DLD1 (cell line): Measurements from ENCODE around the gene RHOD.

ENCODE experiments used
- in situ Hi-C: cut with HindIII; loops from 2 replicates; pipeline ENCODE4 v1.10.0; 2017; ENCODE audit warnings: low sequenced_read_pairs

Gene RHOD, protein sequence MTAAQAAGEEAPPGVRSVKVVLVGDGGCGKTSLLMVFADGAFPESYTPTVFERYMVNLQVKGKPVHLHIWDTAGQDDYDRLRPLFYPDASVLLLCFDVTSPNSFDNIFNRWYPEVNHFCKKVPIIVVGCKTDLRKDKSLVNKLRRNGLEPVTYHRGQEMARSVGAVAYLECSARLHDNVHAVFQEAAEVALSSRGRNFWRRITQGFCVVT

DNA sequence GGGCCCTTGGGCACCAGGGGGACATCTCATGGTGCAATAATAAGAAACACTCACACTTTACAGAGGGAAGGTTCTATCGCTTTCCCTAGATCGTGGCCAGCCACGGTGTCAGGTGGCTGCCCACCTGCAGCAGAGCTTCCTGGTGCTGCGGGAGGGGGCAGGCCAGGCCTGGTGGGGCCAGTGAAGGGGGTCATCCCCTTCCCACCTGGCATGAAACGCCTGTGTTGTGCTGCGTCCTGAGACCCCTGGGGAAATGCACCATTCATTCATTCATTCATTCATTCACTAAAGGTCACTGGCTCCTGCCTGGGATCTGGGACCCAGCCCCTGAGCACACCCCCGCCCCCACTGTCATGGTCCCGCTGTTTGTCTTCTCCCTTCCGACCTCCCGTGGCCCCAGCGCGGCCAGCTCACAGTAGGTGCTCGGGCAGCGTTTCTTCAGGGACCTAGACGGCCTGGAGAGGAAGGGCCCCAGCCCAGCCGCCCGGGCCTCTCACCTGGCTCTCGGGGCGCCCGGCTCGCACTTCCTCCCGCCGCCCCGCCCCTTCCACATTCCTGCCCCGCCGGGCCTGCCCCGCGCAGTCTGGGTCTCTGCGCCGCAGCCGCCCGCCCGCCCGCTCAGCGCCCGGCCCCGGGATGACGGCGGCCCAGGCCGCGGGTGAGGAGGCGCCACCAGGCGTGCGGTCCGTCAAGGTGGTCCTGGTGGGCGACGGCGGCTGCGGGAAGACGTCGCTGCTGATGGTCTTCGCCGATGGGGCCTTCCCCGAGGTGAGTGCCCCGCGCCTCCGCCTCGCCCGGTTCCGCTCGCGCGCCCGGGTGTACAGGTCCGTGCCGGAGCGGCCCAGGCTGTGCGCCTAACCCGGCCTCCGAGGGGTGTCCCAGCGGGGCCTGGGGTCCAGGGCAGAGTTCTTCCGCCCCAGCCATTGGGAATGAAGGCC, at the start of gene RHOD:
Gene RHOD, plus strand, starts transcription at position 581 of the 938 bp plus-strand sequence. Its CDS starts 56 bp downstream, at position 637.
- in situ Hi-C loops = no loop called here

DNA sequence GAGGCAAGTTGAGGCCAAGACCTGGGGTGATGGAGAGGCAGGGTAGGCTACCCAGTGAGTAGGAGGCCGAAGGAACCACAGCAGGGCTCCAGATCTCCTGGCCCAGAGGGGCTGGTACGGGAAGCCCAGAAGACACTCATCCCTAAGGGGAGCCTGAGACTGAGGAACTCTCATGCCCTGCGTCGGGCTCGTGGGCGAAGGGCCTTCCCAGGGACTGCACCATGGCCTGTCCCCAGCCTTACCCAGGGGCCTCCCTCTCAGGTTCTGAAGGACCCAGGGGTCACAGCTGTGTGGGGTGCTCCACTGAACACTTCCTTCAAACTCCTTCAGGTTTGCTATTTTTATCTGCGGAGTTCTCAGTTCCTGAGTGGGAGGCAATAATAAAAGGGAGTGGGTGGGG, 49.5 kb upstream of the RHOD start:
- in situ Hi-C loops = no loop called here

DNA sequence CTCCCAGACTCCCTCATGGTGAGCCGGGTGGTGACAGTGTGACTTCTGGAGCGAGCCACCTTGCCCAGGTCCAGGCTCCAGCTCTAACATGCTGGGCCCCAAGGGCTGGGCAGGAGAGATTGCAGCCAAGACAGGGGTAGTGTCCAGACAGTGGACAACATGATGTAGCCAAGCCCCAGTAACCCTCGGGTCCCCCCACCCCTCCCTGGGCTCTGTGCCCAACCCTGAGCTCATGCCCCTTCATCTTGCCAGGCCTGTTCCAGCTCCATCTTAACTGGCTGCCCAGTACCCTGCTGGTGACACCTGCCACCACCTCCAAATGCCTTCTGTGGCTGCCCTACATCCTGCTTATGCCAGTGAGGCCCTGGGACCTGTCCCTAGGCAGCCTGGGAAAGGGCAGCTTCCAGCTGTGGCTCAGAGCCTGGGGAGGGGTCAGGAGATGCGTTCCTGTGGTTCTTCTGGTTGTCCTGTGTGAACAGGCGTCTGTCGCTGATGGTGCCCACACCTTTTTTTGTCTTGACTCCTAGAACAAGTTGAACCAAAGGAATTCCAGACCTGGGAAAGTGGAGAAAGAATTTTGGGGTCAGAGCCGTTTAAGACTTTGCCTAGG, 46.2 kb upstream of the RHOD start:
- in situ Hi-C loops = no loop called here

DNA sequence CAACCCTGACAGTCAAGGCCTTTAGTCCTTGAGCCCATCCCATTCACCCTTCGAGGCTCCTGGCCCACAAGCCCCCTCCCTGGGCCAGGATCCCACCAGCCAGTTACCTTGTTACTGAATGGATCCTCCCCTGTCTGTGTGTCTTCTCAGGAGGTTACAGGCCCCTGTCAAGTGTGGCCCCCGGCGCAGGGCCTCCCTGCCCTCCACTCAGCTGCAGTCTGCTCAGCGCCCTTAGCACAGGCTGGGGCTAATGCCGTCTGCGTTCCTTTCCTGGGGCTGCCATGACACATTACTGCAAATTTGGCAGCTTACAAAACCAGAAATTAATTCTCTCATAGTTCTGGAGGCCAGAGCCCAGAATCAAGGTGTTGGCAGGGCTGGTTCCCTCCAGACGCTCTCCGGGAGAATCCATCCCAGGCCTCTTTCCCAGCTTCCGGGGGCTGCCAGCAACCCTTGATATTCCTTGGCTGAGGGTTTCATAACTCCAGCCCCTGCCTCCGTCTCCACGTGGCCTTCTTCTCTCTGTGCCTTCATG, 43.1 kb upstream of the RHOD start:
- in situ Hi-C loops = no loop called here

DNA sequence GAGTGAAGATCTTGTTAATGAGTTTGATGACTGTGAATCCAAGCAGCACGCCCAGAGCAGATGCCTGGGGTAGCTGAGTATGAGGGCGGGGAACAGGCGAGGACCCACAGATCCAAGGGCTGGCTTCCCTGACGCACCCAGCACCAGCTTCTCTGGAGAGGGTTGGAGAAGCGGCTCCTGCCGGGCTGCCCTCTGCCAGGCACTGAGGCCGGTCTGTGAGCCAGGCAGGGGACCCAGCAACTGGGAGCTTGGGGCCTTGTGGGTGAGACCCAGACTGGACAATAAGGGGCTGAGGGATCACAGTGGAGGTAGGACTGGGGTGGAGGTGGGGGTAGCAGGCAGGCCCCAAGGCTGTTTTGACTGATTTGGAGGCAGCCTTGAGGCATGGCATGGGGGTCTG, 42.3 kb upstream of the RHOD start:
- in situ Hi-C loops = no loop called here

DNA sequence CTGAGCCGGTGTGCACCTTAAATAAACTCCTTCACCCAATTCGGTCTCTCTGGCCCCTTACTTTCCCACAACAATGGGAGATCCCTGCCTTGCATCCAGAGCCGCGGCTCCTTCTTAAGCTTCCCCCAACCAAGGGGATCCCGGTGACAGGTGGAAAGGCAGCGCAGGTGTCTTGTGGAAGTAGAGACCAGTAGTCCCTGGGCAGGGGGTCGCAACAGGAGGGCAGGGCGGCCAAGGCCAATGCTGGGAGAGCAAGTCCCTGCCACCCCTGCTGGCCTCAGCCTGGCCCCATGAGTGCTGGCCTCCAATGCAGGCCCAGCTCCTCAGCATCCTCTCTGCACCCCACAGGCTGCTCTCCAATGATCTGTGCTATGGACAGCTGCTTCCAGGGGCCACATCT, 41.6 kb upstream of the RHOD start:
- in situ Hi-C loops = no loop called here

DNA sequence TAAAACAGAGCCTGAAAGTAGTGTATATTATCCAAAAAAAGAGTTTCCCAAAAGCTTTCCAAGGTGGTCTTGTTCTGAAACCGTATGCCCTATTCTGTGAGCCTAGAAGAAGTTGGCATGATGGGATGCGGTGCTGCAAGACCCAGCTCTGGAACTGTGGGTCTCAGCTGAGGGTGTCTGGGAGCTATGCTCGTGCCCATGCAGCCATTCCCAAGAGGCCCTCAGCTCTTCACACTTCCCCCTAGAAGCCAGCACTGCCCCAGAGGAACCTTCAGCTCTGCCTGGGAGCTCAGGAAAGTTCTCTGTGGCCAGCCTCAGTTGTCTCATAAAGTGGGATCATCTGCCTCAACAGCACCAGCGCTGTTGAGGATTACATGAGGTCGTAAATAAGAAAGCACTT, 40.1 kb upstream of the RHOD start:
- in situ Hi-C loops = no loop called here

DNA sequence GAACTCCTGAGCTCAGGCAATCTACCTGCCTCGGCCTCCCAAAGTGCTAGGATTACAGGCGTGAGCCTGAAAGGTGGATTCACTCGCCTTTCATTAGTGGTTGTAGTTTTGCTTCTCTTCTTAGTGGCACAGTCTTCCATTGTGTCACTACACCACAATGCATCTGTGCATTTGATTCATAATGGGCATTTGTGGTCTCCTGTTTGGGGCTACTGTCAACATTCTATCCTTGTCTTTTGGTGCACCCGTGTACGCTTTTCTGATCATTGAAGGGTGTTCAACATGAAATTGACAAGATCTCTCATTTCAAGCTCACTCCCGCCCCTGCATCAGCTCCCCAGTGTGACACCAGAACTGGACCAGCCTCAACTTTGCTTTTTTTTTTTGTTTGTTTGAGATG, 35.7 kb upstream of the RHOD start:
- in situ Hi-C loops = no loop called here

DNA sequence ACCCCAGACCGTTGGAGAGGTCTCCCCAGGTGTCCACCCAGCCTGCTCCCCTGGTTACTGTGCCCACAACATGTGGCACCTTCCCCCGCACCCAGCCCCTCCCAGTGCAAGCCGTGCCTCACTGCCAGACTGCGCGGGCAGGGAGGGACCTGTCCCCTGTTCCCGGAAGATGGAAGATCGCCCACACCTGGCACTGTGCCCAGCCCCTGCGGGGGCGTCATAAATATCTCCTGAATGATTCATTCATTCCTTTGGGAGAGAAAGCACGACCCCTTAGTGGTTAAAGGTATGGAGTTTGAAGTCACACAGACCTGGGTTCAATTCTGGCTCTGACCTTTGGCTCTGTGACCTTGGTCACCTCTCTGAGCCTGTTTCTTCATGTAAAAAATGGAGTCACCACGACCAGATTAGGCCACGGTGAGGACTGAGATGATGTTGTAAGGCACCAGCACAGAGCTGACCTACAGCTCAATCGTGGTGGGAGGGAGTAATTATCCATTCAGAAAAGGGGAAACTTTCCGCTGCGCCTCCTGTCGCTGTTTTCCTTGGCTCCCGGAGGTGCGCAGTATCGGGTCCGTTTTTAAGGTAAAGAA, 34.2 kb upstream of the RHOD start:
- in situ Hi-C loops = no loop called here

DNA sequence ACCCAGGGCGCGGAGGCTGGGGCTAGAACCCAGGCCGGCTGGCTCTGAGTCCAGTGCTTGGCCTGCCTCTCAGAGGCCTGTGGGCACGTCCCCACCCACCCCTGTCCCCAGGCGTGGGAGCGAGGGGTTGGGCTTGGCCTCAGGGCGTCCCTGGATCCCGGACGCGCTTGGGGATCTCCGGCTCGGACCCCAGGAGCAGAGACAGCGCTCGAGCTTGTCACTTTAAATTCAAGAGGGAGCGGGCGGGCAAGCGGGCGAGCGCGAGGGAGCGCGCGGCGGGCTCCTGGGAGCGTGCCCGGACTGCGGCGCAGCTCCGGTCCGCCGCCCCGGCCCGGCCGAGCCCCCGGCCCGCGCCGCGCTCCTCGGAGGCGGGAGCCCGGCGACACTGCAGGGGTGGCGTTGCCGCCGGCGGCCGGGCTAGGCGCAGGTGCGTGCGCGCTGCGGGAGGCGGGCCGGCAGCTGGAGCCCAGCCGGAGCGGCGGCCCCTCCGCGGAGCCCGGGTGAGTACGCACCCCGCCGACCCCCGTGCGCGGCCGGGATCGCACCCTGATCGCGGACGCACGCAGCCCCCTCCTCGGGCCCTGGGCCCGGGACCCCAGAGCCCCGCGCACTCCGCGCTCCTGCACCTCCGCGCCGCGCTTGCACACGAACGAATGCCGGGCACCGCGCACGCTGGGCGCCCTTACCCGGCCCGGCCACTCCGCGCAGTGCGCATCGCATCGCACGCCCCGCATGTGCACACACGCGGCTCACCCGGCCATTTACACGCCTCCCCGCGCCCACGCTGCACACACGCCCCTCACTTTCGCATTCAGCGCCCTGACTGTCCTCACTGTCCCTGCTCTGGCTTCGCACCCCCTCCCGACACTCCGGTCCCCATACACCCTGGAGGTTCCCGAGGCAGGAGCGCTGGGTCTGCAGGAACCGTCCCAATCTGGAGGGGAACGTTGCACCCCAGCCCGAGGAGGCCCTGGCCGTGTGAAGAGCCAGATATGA, 33.4 kb upstream of the RHOD start, which contains the start of gene SYT12:
Gene SYT12, plus strand, starts transcription at position 174 of the 996 bp plus-strand sequence. CDS start 7,011 bp downstream, outside the sequence.
- in situ Hi-C loops = no loop called here

DNA sequence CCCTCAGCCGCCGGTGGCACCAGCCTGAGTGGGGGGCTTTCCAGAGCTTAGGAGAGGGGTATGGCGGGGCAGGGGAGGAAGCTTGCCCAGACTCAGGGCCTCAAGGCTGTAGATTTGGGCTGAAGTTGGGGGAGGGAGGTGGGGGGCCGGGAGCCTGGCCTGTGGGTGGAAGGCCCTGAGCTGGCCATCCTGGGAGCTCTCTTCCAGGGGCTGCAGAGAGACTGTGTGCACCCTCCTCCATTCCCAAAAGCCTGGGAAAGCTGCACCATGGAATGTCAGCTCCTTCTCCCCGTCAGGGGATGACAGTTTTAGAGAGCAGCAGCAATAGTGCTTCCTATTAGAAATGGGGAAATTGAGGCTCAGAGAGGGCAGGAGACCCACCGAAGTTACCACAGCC, 32.7 kb upstream of the RHOD start:
- in situ Hi-C loops = no loop called here

DNA sequence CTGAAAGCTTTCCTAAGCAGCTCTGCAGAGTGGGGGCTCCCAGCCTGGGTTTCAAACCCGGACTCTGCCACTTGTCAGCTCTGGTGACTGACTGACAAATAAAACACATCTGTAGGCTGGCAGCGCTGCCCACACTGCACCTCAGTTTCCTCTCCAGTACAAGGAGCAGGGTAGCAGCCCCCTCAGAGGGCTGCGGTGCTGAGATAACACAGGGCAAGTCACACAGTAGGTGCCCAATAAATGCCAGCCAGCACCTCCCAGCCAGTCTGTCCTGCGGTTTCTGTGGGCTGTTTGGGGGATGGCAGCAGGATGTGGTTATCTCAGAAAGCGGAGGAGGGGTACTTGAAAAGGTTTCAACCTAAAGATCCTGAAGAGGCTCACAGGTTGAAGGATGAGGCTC, 32.2 kb upstream of the RHOD start:
- in situ Hi-C loops = no loop called here

DNA sequence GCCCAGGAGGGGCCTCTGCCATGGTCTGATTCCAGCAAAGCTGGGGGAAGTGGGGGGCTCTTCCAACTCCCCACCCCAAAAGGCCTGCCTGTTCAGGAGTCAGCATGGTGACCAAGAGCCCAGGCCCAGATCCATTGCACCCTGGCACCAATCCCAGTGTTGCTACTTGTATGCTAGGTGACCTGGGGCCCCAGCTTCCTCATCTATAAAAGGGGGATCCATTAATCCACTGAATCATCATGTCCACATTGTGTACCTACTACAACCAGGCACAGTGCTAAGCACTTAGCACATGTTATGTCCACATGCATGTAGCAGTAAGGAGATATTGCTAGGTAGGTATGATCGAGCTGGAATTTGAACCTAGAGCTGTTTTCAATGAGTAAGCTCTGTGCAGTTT, 31.7 kb upstream of the RHOD start:
- in situ Hi-C loops = no loop called here

DNA sequence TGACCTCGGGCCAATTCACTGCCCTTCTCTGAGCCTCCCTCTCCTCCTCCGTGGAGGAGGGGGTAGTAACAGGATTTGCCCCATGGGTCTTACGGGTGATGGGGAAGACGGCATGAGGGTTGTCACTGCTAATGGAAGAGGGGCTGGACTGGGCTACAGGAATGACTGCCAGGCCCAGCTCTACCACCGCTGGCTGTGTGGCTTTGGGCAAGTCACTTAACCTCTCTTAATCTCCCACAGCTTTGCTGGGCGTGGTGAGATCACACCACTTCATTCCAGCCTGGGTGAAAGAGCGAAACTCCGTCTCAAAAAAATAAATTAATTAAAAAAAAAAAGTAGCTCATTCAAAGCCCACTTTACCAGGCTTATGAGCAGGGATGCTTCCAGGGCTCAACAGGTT, 30.9 kb upstream of the RHOD start:
- in situ Hi-C loops = no loop called here

DNA sequence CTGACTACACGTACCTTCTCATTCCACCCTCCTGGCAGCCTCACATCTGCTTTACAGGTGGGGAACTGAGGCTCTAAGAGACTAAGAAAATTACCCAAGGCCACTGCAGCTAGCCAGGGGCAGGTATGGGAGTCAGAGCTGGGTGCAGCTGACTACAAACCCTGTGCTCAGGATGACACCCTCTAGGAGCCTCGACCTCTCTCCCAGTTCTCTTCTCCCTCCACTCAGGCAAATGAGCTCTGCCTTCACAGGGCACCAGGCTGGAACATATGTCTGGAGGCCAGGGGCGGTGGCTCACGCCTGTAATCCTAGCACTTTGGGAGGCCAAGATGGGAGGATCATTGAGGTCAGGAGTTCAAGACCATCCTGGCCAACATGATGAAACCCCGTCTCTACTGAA, 29.7 kb upstream of the RHOD start:
- in situ Hi-C loops = no loop called here

DNA sequence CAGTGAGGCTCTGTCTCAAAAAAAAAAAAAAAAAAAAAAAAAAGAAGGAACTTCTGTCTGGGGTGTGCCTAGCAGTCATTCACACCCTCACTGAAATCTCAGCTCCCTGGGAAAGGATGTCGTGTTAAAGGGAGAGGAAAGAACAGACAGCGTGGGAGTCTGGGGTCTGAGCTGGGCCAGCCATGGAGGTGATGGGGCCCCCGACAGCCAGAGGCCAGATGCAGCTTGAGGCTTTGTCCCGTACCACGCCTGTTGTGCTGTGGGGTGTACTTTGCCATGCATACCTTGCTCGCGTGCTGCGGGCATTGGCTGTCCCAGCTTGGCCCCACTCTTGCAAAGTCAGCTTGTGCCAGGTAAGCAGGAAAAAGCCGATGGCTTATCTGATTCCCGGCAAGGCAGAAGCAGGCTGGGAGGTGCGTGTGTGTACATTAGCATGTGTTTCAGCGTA, 29.1 kb upstream of the RHOD start:
- in situ Hi-C loops = no loop called here

DNA sequence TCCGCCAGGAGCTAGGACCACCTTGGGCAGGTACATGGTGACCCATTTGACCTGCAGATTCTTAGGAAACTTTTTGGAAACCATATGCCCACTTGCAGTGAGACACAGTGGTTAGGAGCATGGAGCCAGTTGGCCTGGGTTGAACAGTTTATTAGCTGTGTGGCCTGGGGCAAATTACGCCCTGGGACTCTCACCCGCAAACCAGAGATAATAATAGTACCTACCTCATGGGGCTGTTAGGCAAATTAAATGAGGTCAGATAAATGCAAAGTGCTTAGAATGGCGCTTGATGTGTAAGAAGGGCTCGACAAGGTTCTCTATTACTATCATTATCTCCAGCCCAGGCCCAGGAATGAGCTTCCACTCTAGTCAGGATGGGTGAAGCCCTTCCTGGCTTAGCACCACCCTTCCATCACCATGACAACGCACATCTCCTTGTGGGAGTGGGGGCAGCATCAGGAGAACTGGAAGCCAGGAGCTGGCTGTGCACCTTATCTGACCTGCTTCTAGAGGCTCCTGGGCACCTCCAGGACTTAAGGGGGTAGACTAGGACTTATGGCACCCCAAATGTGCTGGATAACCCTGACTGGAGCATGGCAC, 28.6 kb upstream of the RHOD start:
- in situ Hi-C loops = no loop called here

DNA sequence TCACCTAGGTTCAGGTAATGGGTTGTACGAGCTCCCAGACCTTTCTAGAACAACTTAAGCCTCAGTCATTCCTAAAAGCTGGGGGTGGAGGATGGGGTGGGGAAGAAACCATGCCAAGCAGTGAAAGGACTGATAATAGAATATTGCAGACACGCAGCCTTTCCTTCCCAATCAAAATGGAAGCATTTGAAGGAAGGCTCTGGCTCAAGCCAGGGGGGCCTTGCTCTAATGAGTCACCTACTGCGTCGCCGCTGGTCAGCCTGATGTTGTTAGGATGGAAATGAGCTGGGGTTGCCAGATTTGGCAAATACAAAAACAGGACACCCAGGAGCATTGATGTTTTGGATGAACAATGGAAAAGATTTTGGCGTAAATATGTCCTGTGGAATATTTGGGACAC, 27.5 kb upstream of the RHOD start:
- in situ Hi-C loops = no loop called here

DNA sequence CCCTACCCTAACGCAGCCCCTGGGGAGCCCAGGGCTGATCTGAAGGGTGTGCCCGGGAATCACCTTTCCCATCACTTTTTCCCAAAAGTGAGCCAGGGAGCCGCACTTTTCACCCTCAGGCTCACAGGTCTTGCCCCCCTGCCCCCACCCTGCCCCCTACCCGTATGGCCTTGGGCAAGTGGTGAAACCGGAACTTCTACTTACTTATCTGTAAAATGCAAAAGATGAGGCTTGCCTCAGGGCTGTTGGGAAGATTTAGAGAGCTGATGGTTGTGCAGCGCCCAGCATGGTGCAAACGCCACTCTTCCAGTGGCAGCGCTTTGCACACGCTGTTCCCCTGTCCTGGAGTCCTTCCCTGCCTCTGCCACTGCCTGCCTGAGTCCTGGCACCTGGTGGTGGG, 25.7 kb upstream of the RHOD start:
- in situ Hi-C loops = no loop called here
